GM23338 (cell line): Measurements from ENCODE around the gene IQCF2. TPM values are rescaled to one million over a fixed set of nuclear protein-coding genes. Genes with fewer than 3 reads are reported as not detected.

ENCODE experiments used
- ATAC-seq: fragments of 200-7000 bp; cut with Tn5 transposase; 3 replicates; pipeline ENCODE4 v1.9.1; 2020
- DNase-seq: peaks from one replicate; pipeline ENCODE4 v3.0.0-alpha.2; 2015; ENCODE audit warnings: low spot score
- H2AFZ ChIP-seq: fragments of 200-600 bp; sonication (generic); 2 replicates; pipeline ENCODE4 v1.8.0; 2016; ENCODE audit warnings: antibody characterized with exemption, mild to moderate bottlenecking, moderate library complexity
- H3F3A ChIP-seq: fragments of 200-600 bp; sonication (generic); replicated peaks from 2 replicates; pipeline ENCODE4 v1.8.0; 2017; ENCODE audit warnings: antibody characterized with exemption, mixed run types, low read depth
- H3K27ac ChIP-seq: fragments of 200-600 bp; sonication (generic); 2 replicates; pipeline ENCODE4 v1.6.1; 2016; ENCODE audit warnings: low read depth
- H3K27me3 ChIP-seq: fragments of 200-600 bp; sonication (generic); 2 replicates; pipeline ENCODE4 v1.8.0; 2016; ENCODE audit warnings: mild to moderate bottlenecking, mixed run types, moderate library complexity; ENCODE audit not compliant: insufficient read depth
- H3K36me3 ChIP-seq: fragments of 200-600 bp; sonication (generic); 2 replicates; pipeline ENCODE4 v1.8.0; 2016; ENCODE audit warnings: mild to moderate bottlenecking; ENCODE audit not compliant: insufficient read depth
- H3K4me1 ChIP-seq: fragments of 200-600 bp; sonication (generic); 2 replicates; pipeline ENCODE4 v1.8.0; 2016; ENCODE audit warnings: mild to moderate bottlenecking, moderate library complexity; ENCODE audit not compliant: insufficient read depth
- H3K4me2 ChIP-seq: fragments of 200-600 bp; sonication (generic); 2 replicates; pipeline ENCODE4 v1.7.1; 2017; ENCODE audit warnings: mixed run types
- H3K4me3 ChIP-seq: fragments of 200-600 bp; sonication (generic); 2 replicates; pipeline ENCODE4 v1.6.1; 2016; ENCODE audit warnings: mixed run types
- H3K79me2 ChIP-seq: fragments of 200-600 bp; sonication (generic); replicated peaks from 2 replicates; pipeline ENCODE4 v1.8.0; 2017; ENCODE audit warnings: mild to moderate bottlenecking; ENCODE audit not compliant: insufficient read depth
- H3K9me2 ChIP-seq: fragments of 200-600 bp; sonication (generic); 2 replicates; pipeline ENCODE4 v1.8.0; 2017; ENCODE audit not compliant: insufficient read depth
- H4K20me1 ChIP-seq: fragments of 200-600 bp; sonication (generic); replicated peaks from 2 replicates; pipeline ENCODE4 v1.8.0; 2017; ENCODE audit warnings: mild to moderate bottlenecking; ENCODE audit not compliant: insufficient read depth
- H3K27ac Mint-ChIP-seq: 2 replicates; pipeline ENCODE4 v1.8.0; 2020; ENCODE audit warnings: inconsistent platforms, mild to moderate bottlenecking, moderate library complexity, mixed read lengths
- H3K27me3 Mint-ChIP-seq: 3 replicates; pipeline ENCODE4 v1.8.0; 2022; ENCODE audit warnings: low read depth, mild to moderate bottlenecking, moderate library complexity, mixed read lengths, inconsistent platforms; ENCODE audit not compliant: insufficient read depth, poor library complexity
- H3K36me3 Mint-ChIP-seq: 3 replicates; pipeline ENCODE4 v1.8.0; 2021; ENCODE audit warnings: low read depth, mild to moderate bottlenecking, inconsistent platforms, moderate library complexity, mixed read lengths
- H3K4me1 Mint-ChIP-seq: 3 replicates; pipeline ENCODE4 v1.8.0; 2020; ENCODE audit warnings: mild to moderate bottlenecking, inconsistent platforms, mixed read lengths
- H3K4me3 Mint-ChIP-seq: 3 replicates; pipeline ENCODE4 v1.8.0; 2021; ENCODE audit warnings: moderate library complexity, mild to moderate bottlenecking, inconsistent platforms, mixed read lengths
- H3K9me3 Mint-ChIP-seq: 3 replicates; pipeline ENCODE4 v1.8.0; 2020; ENCODE audit warnings: moderate library complexity, mild to moderate bottlenecking, inconsistent platforms, mixed read lengths
- CREB1 ChIP-seq: fragments of 250-450 bp; sonication (Bioruptor Pico); IDR thresholded peaks from 2 replicates; pipeline ENCODE4 v1.5.0; 2020; ENCODE audit warnings: low read depth, mild to moderate bottlenecking, moderate library complexity
- EZH2 ChIP-seq: fragments of 200-600 bp; sonication (generic); IDR thresholded peaks from one replicate; pipeline ENCODE4 v1.8.0; 2017; ENCODE audit warnings: antibody characterized with exemption, mild to moderate bottlenecking, low read depth; ENCODE audit not compliant: unreplicated experiment
- EZH2phosphoT487 ChIP-seq: fragments of 200-600 bp; sonication (generic); IDR thresholded peaks from one replicate; pipeline ENCODE4 v1.8.1; 2018; ENCODE audit warnings: antibody characterized with exemption; ENCODE audit not compliant: unreplicated experiment
- JUNB ChIP-seq: IDR thresholded peaks from one replicate; pipeline ENCODE4 v1.6.1; 2016; ENCODE audit warnings: antibody characterized with exemption; ENCODE audit not compliant: unreplicated experiment
- NANOG ChIP-seq: IDR thresholded peaks from 2 replicates; pipeline ENCODE4 v1.6.1; 2016; ENCODE audit warnings: antibody characterized with exemption, borderline replicate concordance
- POLR2AphosphoS5 ChIP-seq: IDR thresholded peaks from 2 replicates; pipeline ENCODE4 v1.6.1; 2016; ENCODE audit warnings: antibody characterized with exemption, low read depth
- STAT1 ChIP-seq: IDR thresholded peaks from one replicate; pipeline ENCODE4 v1.6.1; 2016; ENCODE audit warnings: antibody characterized with exemption; ENCODE audit not compliant: unreplicated experiment
- ZNF114 ChIP-seq: fragments of 250-450 bp; sonication (Bioruptor Pico); IDR thresholded peaks from 2 replicates; pipeline ENCODE4 v1.5.0; 2020; ENCODE audit warnings: mild to moderate bottlenecking, moderate library complexity
- polyA plus RNA-seq: library from polyadenylated mRNA; unstranded; fragments of >200 nt; fragmentation: Nextera tagmentation; extraction: Ambion mirVana; gene quantifications from 2 replicates; pipeline ENCODE4 v1.2.1, GENCODE V29; 2016
- total RNA-seq: library from RNA; depleted of rRNA; stranded (reverse); fragments of >200 nt; shearing (Covaris generic); gene quantifications from 2 replicates; pipeline ENCODE4 v1.2.3, GENCODE V29; 2014
- TF ChIP-seq, protein P1 (sequence below), 2 experiments: fragments of 200-600 bp in 1 of 2; sonication (generic) in 1 of 2; conservative IDR thresholded peaks; 2 replicates each; pipeline versions ENCODE4 v1.5.1 to v1.6.1; 2016 to 2017; ENCODE audit warnings: antibody characterized with exemption in 2 of 2, low read depth in 2 of 2, mild to moderate bottlenecking in 2 of 2, moderate library complexity in 1 of 2
- TF ChIP-seq, protein P2 (sequence below): IDR thresholded peaks from one replicate; pipeline ENCODE4 v1.6.1; 2018; ENCODE audit warnings: antibody characterized with exemption; ENCODE audit not compliant: unreplicated experiment

Gene IQCF2
- total and polyA plus RNA-seq, 2 experiments from 2014 or later = not detected

DNA sequence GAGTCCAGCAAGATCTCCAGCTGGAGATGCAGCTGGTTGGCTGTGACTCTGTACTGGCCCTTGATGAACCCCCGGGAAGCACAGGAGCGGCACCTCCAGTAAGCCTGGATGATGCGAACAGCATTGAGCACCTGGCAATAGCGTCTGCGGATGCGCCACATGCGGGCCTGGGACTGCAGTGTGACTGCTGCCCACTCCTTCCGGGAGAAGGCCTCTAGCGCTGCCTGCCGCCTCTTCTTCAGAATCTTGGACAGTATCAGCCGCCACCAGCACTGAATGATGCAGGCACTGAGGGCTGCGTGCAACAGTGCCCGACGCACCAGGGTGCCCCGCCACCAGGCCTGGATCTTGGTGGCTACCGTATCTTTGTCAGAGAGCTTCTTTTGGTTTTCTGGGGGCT is 33.5 kb downstream of the IQCF2 start:
- no peaks in the 10 kb centered on the region for H3K27me3 Mint-ChIP-seq
- H3K4me2 ChIP-seq = no peak overlapping the region
- H3K27ac ChIP-seq = no peak overlapping the region
- H3F3A ChIP-seq = no peaks in the 10 kb centered on the region
- no peaks in the 10 kb centered on the region; the same call in 1 of the 2 replicates for H3K9me2 ChIP-seq
- H3K27ac Mint-ChIP-seq = no peak overlapping the region
- H3K36me3 ChIP-seq = no peaks in the 10 kb centered on the region
- H3K79me2 ChIP-seq = no peaks in the 10 kb centered on the region
- H3K4me3 ChIP-seq = no peak overlapping the region
- ATAC-seq = no peak
- peaks cover 17% of the 10 kb centered on the region; the same call in 2 of the 3 replicates for H3K9me3 Mint-ChIP-seq
- no peaks in the 10 kb centered on the region for H3K27me3 ChIP-seq
- no peaks in the 10 kb centered on the region for H3K4me1 ChIP-seq
- TF ChIP-seq JUNB (no peak), NANOG (no peak), EZH2phosphoT487 (no peak), STAT1 (no peak), ZNF114 (no peak), CREB1 (CRISPR knock-in tag) (no peak)
- TF ChIP-seq, protein P1, sequence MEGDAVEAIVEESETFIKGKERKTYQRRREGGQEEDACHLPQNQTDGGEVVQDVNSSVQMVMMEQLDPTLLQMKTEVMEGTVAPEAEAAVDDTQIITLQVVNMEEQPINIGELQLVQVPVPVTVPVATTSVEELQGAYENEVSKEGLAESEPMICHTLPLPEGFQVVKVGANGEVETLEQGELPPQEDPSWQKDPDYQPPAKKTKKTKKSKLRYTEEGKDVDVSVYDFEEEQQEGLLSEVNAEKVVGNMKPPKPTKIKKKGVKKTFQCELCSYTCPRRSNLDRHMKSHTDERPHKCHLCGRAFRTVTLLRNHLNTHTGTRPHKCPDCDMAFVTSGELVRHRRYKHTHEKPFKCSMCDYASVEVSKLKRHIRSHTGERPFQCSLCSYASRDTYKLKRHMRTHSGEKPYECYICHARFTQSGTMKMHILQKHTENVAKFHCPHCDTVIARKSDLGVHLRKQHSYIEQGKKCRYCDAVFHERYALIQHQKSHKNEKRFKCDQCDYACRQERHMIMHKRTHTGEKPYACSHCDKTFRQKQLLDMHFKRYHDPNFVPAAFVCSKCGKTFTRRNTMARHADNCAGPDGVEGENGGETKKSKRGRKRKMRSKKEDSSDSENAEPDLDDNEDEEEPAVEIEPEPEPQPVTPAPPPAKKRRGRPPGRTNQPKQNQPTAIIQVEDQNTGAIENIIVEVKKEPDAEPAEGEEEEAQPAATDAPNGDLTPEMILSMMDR (conservative IDR thresholded peaks at IDR 0.05; ENCODE audit: low read depth in 2 of 2) = 0 out of 4 replicates have a peak, but pooled peaks of 1 of the 2 experiments have one; percentile 22
- TF ChIP-seq, protein P2, sequence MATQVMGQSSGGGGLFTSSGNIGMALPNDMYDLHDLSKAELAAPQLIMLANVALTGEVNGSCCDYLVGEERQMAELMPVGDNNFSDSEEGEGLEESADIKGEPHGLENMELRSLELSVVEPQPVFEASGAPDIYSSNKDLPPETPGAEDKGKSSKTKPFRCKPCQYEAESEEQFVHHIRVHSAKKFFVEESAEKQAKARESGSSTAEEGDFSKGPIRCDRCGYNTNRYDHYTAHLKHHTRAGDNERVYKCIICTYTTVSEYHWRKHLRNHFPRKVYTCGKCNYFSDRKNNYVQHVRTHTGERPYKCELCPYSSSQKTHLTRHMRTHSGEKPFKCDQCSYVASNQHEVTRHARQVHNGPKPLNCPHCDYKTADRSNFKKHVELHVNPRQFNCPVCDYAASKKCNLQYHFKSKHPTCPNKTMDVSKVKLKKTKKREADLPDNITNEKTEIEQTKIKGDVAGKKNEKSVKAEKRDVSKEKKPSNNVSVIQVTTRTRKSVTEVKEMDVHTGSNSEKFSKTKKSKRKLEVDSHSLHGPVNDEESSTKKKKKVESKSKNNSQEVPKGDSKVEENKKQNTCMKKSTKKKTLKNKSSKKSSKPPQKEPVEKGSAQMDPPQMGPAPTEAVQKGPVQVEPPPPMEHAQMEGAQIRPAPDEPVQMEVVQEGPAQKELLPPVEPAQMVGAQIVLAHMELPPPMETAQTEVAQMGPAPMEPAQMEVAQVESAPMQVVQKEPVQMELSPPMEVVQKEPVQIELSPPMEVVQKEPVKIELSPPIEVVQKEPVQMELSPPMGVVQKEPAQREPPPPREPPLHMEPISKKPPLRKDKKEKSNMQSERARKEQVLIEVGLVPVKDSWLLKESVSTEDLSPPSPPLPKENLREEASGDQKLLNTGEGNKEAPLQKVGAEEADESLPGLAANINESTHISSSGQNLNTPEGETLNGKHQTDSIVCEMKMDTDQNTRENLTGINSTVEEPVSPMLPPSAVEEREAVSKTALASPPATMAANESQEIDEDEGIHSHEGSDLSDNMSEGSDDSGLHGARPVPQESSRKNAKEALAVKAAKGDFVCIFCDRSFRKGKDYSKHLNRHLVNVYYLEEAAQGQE = no peak
- H2AFZ ChIP-seq = no peak overlapping the region
- no peaks in the 10 kb centered on the region for H4K20me1 ChIP-seq
- H3K4me1 Mint-ChIP-seq = peaks cover 5% of the 10 kb centered on the region
- no peak overlapping the region for H3K4me3 Mint-ChIP-seq
- no peak for DNase-seq
- 0 out of 3 replicates have a peak, but pooled peaks cover 3% of the 10 kb centered on the region for H3K36me3 Mint-ChIP-seq

DNA sequence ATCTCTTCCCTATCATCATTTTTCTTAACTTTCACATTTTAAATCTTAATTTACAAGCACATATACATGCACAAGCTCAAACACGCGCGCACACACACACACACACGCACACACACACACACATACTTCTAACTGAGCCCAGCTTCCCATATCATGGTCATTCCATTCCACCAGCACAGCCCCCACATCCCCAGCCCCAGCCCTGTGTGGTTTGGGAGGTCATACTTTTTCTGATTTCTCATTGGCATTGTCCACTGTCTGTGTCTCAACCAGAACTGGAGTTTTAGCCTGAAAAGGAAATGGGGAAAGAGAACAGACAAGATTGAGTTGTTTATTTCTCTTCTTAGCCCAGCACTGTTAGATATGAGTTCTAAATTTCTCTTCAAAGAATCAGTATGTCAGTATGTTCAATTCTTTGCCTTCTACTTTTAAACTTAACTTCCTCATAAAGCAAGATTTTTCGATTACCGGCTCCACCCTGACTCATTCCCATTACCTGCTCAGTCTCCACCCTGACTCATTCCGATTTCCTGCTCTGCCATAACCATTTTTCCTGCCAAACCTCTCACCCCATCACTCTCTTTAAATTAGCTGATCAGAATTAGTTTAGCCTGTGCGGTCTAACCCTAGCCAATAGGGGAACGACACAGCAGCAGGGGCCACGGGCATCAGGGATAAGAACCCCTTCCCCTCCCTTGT is 35.3 kb downstream of the IQCF2 start:
- H3K36me3 Mint-ChIP-seq = 0 out of 3 replicates have a peak, but pooled peaks cover 3% of the 10 kb centered on the region
- Histone ChIP-seq H3K9me2 (no peaks in the 10 kb centered on the region; the same call in 1 of the 2 replicates), H3K27ac (no peak overlapping the region), H3K4me1 (peaks cover 7% of the 10 kb centered on the region; the same call in 1 of the 2 replicates), H3F3A (no peaks in the 10 kb centered on the region), H4K20me1 (no peaks in the 10 kb centered on the region), H2AFZ (no peak overlapping the region), H3K27me3 (no peaks in the 10 kb centered on the region), H3K36me3 (no peaks in the 10 kb centered on the region), H3K4me3 (no peak overlapping the region), H3K4me2 (no peak overlapping the region), H3K79me2 (no peaks in the 10 kb centered on the region)
- H3K4me3 Mint-ChIP-seq = no peak overlapping the region
- H3K27me3 Mint-ChIP-seq = no peaks in the 10 kb centered on the region
- H3K4me1 Mint-ChIP-seq = peaks cover 14% of the 10 kb centered on the region
- no peak for DNase-seq
- ATAC-seq = no peak
- H3K9me3 Mint-ChIP-seq = peaks cover 17% of the 10 kb centered on the region; the same call in 2 of the 3 replicates
- no peak overlapping the region for H3K27ac Mint-ChIP-seq
- TF ChIP-seq EZH2 (no peak), CREB1 (CRISPR knock-in tag) (no peak), EZH2phosphoT487 (no peak), POLR2AphosphoS5 (no peak), ZNF114 (no peak)
- TF ChIP-seq, protein P1 (conservative IDR thresholded peaks at IDR 0.05; ENCODE audit: low read depth in 2 of 2) = no peak
